Measurements from ENCODE around the gene KRT16.
"Not testable (repeated sequence)": the region's sequence is repeated elsewhere in the genome, so short reads cannot be mapped to it uniquely, and the experiment has no call there.

Gene KRT16

DNA sequence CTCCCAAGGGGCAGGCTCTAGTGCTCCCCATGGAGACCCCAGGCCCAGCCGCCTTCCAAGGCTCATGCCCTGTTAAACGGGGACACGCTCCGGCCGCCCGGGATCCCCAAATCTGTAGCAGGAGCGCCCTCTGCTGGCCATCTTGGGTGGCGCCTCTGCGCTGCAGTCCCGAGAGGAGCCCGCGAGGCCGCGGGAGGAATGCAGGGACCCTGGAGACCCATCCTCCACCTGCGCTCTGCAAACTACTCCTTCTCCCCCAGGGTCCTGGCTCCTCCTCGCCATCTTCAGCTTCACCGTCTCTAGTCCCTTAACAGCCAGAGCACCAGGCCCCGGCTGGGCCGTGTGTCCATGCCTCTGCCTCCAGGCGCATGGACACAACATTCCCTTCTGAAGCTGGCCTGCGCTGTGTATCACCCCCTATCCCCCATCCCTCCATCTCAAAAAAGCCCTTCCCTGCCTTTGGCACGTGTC, 35.4 kb upstream of the KRT16 start:
- Histone ChIP-seq H3K4me3 (ENCODE audit: low read length in 2 of 2) (peak overlapping the region; percentile 58 to 71), H3K9me3 (ENCODE audit: control insufficient read depth in 2 of 2, low read length in 2 of 2) (no peaks in the 10 kb centered on the region), H3K9ac (ENCODE audit: low read depth in 1 of 2, low read length in 2 of 2) (peak overlapping the region; percentile 78 to 79), H3K27ac (ENCODE audit: low read depth in 2 of 2, low read length in 2 of 2) (peak overlapping the region; percentile 89 to 98), H3K27me3 (ENCODE audit: control insufficient read depth in 2 of 2, insufficient read depth in 2 of 2, low read length in 2 of 2) (no peaks in the 10 kb centered on the region), H3K4me1 (ENCODE audit: control insufficient read depth in 2 of 2, insufficient read depth in 2 of 2, low read length in 2 of 2) (peaks cover 42 to 54% of the 10 kb centered on the region in 2 donors), H3K36me3 (ENCODE audit: control insufficient read depth in 2 of 2, insufficient read depth in 2 of 2, low read length in 2 of 2) (no peaks in the 10 kb centered on the region)

DNA sequence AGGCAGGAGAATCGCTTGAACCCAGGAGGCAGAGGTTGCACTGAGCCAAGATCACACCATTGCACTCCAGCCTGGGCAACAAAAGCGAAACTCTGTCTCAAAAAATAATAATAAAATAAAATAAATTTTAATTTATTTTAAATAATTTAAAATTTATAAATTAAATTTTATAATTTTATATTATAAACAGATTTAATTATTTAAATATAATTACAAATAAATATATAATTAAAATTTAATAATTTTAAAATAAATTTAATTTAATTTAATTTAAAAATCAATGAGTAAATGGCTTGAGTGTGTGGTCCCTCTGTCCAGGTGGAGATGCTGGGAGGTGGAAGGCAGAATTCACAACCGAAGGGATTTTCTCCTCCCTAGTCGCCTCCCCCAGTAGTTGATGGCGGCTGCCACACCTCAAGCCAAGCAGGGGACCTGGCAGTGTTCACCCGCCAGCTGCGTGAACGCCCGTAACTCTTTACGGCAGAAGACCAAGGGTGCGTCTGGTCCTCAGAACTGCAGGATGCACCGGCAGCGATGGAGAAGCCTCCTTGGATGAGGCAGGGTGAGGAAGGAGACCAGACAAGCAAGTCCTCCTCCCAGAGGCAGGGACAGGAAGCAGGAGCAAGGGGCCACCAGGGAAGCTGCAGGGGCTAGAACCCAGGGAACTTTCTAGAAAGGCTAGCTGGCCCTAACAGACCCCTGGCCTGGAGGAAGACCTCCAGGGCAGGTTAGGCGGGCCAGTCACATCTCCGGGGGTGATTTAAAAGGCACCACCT, 34.7 kb upstream of the KRT16 start:
- Histone ChIP-seq H3K27ac (ENCODE audit: low read depth in 2 of 2, low read length in 2 of 2) (no peak overlapping the region), H3K4me1 (ENCODE audit: control insufficient read depth in 2 of 2, insufficient read depth in 2 of 2, low read length in 2 of 2) (peaks cover 35 to 47% of the 10 kb centered on the region in 2 donors), H3K4me3 (ENCODE audit: low read length in 2 of 2) (no peak overlapping the region), H3K9me3 (ENCODE audit: control insufficient read depth in 2 of 2, low read length in 2 of 2) (no peaks in the 10 kb centered on the region), H3K36me3 (ENCODE audit: control insufficient read depth in 2 of 2, insufficient read depth in 2 of 2, low read length in 2 of 2) (no peaks in the 10 kb centered on the region), H3K9ac (ENCODE audit: low read depth in 1 of 2, low read length in 2 of 2) (peak overlapping the region in 1 of 2 donors; percentile 78), H3K27me3 (ENCODE audit: control insufficient read depth in 2 of 2, insufficient read depth in 2 of 2, low read length in 2 of 2) (no peaks in the 10 kb centered on the region)

DNA sequence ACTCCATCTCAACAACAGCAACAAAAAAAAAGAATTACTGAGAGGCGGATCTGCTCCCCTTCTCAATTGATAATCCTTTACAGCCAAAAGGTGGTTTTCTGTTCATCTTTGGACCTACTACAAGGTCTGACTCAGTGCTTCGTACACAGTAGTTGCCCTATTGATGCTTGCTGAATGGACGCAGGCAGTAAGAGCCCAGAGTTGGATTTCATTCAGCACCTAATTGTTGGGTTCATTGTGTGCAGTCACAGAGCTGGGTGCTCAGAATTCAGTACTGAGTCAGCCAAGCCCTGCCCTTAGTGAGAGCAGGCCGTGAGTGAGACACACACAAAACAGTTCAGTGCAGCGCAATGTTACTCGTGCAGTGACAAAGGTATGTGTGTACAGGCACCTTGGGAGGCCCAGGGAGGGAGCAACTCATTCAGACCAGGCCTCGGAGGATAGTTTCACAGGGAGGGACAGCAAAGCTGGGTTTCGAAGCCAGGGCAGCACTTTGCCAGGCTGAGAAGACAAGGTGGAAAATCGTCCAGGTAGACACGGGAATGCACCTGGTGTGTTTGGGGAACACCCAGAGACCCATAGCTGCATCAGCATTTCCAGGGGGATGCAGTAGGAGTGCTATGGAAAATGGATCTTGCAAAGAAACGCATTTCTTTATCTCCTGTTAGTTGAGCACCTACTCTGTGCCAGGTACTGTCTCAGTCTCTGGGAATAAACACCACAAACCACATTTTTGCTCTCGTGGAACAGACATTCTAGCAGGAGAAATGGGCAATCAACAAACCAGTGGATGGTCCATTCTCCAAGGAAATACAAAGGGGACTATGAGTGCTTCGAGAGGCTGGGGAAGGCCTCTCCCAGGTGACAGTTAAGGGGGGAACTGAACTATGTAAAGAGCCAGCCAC, 29.9 kb upstream of the KRT16 start:
- Histone ChIP-seq H3K36me3 (ENCODE audit: control insufficient read depth in 2 of 2, insufficient read depth in 2 of 2, low read length in 2 of 2) (no peaks in the 10 kb centered on the region), H3K9me3 (ENCODE audit: control insufficient read depth in 2 of 2, low read length in 2 of 2) (no peaks in the 10 kb centered on the region), H3K4me1 (ENCODE audit: control insufficient read depth in 2 of 2, insufficient read depth in 2 of 2, low read length in 2 of 2) (peaks cover 3% of the 10 kb centered on the region in 2 donors), H3K9ac (ENCODE audit: low read depth in 1 of 2, low read length in 2 of 2) (no peak overlapping the region), H3K4me3 (ENCODE audit: low read length in 2 of 2) (no peak overlapping the region), H3K27me3 (ENCODE audit: control insufficient read depth in 2 of 2, insufficient read depth in 2 of 2, low read length in 2 of 2) (no peaks in the 10 kb centered on the region), H3K27ac (ENCODE audit: low read depth in 2 of 2, low read length in 2 of 2) (no peak overlapping the region)

DNA sequence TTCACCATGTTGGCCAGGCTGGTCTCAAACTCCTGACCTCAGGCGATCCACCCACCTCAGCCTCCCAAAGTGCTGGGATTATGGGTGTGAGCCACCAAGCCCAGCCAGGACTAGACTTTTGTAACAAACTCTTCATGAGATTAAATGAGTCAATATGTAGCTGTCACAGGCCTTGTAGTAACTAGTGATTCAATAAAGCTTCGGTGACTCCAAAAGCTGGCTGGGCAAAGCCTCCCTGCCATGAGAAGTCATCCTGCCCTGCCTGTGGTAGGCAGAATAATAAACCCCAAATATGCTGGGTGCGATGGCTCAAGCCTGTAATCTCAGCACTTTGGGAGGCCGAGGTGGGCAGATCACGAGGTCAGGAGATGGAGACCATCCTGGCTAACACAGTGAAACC, 28.0 kb upstream of the KRT16 start:
- H3K27ac ChIP-seq (ENCODE audit: low read depth in 2 of 2, low read length in 2 of 2); H3K9me3 ChIP-seq (ENCODE audit: control insufficient read depth in 2 of 2, low read length in 2 of 2); H3K4me3 ChIP-seq (ENCODE audit: low read length in 2 of 2); H3K27me3 ChIP-seq (ENCODE audit: control insufficient read depth in 2 of 2, insufficient read depth in 2 of 2, low read length in 2 of 2); H3K36me3 ChIP-seq (ENCODE audit: control insufficient read depth in 2 of 2, insufficient read depth in 2 of 2, low read length in 2 of 2); H3K9ac ChIP-seq (ENCODE audit: low read depth in 1 of 2, low read length in 2 of 2); H3K4me1 ChIP-seq (ENCODE audit: control insufficient read depth in 2 of 2, insufficient read depth in 2 of 2, low read length in 2 of 2): not testable (repeated sequence)

GRCh38 chr17:41639492-41640473, 27.2 kb upstream of the KRT16 start:
- Histone ChIP-seq H3K9me3 (ENCODE audit: control insufficient read depth in 2 of 2, low read length in 2 of 2) (no peaks in the 10 kb centered on the region), H3K27ac (ENCODE audit: low read depth in 2 of 2, low read length in 2 of 2) (no peak overlapping the region), H3K4me3 (ENCODE audit: low read length in 2 of 2) (no peak overlapping the region), H3K9ac (ENCODE audit: low read depth in 1 of 2, low read length in 2 of 2) (no peak overlapping the region), H3K27me3 (ENCODE audit: control insufficient read depth in 2 of 2, insufficient read depth in 2 of 2, low read length in 2 of 2) (no peaks in the 10 kb centered on the region), H3K36me3 (ENCODE audit: control insufficient read depth in 2 of 2, insufficient read depth in 2 of 2, low read length in 2 of 2) (no peaks in the 10 kb centered on the region), H3K4me1 (ENCODE audit: control insufficient read depth in 2 of 2, insufficient read depth in 2 of 2, low read length in 2 of 2) (peaks cover 5 to 7% of the 10 kb centered on the region in 2 donors)

- H3K9me3 ChIP-seq (ENCODE audit: control insufficient read depth in 2 of 2, low read length in 2 of 2), result no peaks in the 10 kb centered on the region
- H3K36me3 ChIP-seq (ENCODE audit: control insufficient read depth in 2 of 2, insufficient read depth in 2 of 2, low read length in 2 of 2), result no peaks in the 10 kb centered on the region
- peaks cover 5 to 7% of the 10 kb centered on the region in 2 donors for H3K4me1 ChIP-seq (ENCODE audit: control insufficient read depth in 2 of 2, insufficient read depth in 2 of 2, low read length in 2 of 2)
- H3K27me3 ChIP-seq (ENCODE audit: control insufficient read depth in 2 of 2, insufficient read depth in 2 of 2, low read length in 2 of 2), result no peaks in the 10 kb centered on the region
- H3K4me3 ChIP-seq (ENCODE audit: low read length in 2 of 2), result no peak overlapping the region
- no peak overlapping the region for H3K9ac ChIP-seq (ENCODE audit: low read depth in 1 of 2, low read length in 2 of 2)
- no peak overlapping the region for H3K27ac ChIP-seq (ENCODE audit: low read depth in 2 of 2, low read length in 2 of 2)
These were observed 26.4 kb upstream of the KRT16 start for GRCh38 chr17:41638941-41639340.

GRCh38 chr17:41638194-41638593, 25.6 kb upstream of the KRT16 start:
- Histone ChIP-seq H3K27me3 (ENCODE audit: control insufficient read depth in 2 of 2, insufficient read depth in 2 of 2, low read length in 2 of 2) (no peaks in the 10 kb centered on the region), H3K4me3 (ENCODE audit: low read length in 2 of 2) (no peak overlapping the region), H3K9me3 (ENCODE audit: control insufficient read depth in 2 of 2, low read length in 2 of 2) (no peaks in the 10 kb centered on the region), H3K36me3 (ENCODE audit: control insufficient read depth in 2 of 2, insufficient read depth in 2 of 2, low read length in 2 of 2) (no peaks in the 10 kb centered on the region), H3K9ac (ENCODE audit: low read depth in 1 of 2, low read length in 2 of 2) (no peak overlapping the region), H3K4me1 (ENCODE audit: control insufficient read depth in 2 of 2, insufficient read depth in 2 of 2, low read length in 2 of 2) (peaks cover 5 to 7% of the 10 kb centered on the region in 2 donors), H3K27ac (ENCODE audit: low read depth in 2 of 2, low read length in 2 of 2) (no peak overlapping the region)

DNA sequence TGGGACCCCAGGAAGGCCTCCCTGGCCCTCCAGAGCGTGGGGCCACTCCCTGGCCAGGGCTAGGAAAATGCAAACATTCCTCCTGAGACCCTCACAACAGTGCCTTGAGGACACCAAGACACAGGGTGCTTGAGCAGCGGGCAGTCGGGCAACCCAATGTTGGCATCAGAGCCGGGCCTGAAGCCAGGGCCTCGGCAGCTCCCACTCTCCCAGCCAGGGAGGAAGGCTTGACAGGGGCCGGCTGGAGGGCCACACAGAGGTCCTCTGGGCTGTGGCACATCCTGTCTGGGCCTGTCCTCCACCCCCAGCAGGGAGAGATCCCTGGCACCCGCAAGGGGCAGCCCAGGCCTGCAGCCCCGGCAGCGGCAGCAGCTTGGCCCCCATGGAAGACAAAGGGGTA, 24.1 kb upstream of the KRT16 start:
- Histone ChIP-seq H3K9ac (ENCODE audit: low read depth in 1 of 2, low read length in 2 of 2) (no peak overlapping the region), H3K4me3 (ENCODE audit: low read length in 2 of 2) (no peak overlapping the region), H3K27me3 (ENCODE audit: control insufficient read depth in 2 of 2, insufficient read depth in 2 of 2, low read length in 2 of 2) (no peaks in the 10 kb centered on the region), H3K4me1 (ENCODE audit: control insufficient read depth in 2 of 2, insufficient read depth in 2 of 2, low read length in 2 of 2) (peaks cover 5 to 7% of the 10 kb centered on the region in 2 donors), H3K36me3 (ENCODE audit: control insufficient read depth in 2 of 2, insufficient read depth in 2 of 2, low read length in 2 of 2) (no peaks in the 10 kb centered on the region), H3K9me3 (ENCODE audit: control insufficient read depth in 2 of 2, low read length in 2 of 2) (no peaks in the 10 kb centered on the region), H3K27ac (ENCODE audit: low read depth in 2 of 2, low read length in 2 of 2) (no peak overlapping the region)

GRCh38 chr17:41635121-41636097, 22.8 kb upstream of the KRT16 start:
- H3K27ac ChIP-seq (ENCODE audit: low read depth in 2 of 2, low read length in 2 of 2), result no peak overlapping the region
- H3K4me3 ChIP-seq (ENCODE audit: low read length in 2 of 2), result no peak overlapping the region
- H3K9me3 ChIP-seq (ENCODE audit: control insufficient read depth in 2 of 2, low read length in 2 of 2), result no peaks in the 10 kb centered on the region
- H3K36me3 ChIP-seq (ENCODE audit: control insufficient read depth in 2 of 2, insufficient read depth in 2 of 2, low read length in 2 of 2), result no peaks in the 10 kb centered on the region
- H3K27me3 ChIP-seq (ENCODE audit: control insufficient read depth in 2 of 2, insufficient read depth in 2 of 2, low read length in 2 of 2), result no peaks in the 10 kb centered on the region
- H3K9ac ChIP-seq (ENCODE audit: low read depth in 1 of 2, low read length in 2 of 2), result no peak overlapping the region
- H3K4me1 ChIP-seq (ENCODE audit: control insufficient read depth in 2 of 2, insufficient read depth in 2 of 2, low read length in 2 of 2), result peaks cover 5 to 7% of the 10 kb centered on the region in 2 donors

Data from mucosa of rectum (tissue), 2 donors.